Ishikawa (cell line): Measurements from ENCODE around the gene TCHHL1.

Source experiments
- CEBPB ChIP-seq: IDR thresholded peaks from 2 replicates; pipeline ENCODE4 v1.6.1; 2012
- CREB1 ChIP-seq: IDR thresholded peaks from 2 replicates; pipeline ENCODE4 v1.6.1; 2012; ENCODE audit warnings: low read depth
- EGR1 ChIP-seq: IDR thresholded peaks from 2 replicates; pipeline ENCODE4 v1.6.1; 2012
- EP300 ChIP-seq: IDR thresholded peaks from 2 replicates; pipeline ENCODE4 v1.6.1; 2012; ENCODE audit warnings: borderline replicate concordance
- FOXM1 ChIP-seq: IDR thresholded peaks from 2 replicates; pipeline ENCODE4 v1.6.1; 2012; ENCODE audit warnings: low read depth, borderline replicate concordance
- NFIC ChIP-seq: IDR thresholded peaks from 2 replicates; pipeline ENCODE4 v1.6.1; 2012
- RAD21 ChIP-seq: IDR thresholded peaks from 2 replicates; pipeline ENCODE4 v1.6.1; 2012; ENCODE audit warnings: low read depth
- TAF1 ChIP-seq: IDR thresholded peaks from 2 replicates; pipeline ENCODE4 v1.6.1; 2012; ENCODE audit warnings: low read depth, mild to moderate bottlenecking
- TCF12 ChIP-seq: IDR thresholded peaks from 2 replicates; pipeline ENCODE4 v1.6.1; 2012; ENCODE audit warnings: low read depth
- TEAD4 ChIP-seq: IDR thresholded peaks from 2 replicates; pipeline ENCODE4 v1.6.1; 2012
- YY1 ChIP-seq: IDR thresholded peaks from 2 replicates; pipeline ENCODE4 v1.6.1; 2012; ENCODE audit warnings: low read depth
- ZBTB7A ChIP-seq: IDR thresholded peaks from 2 replicates; pipeline ENCODE4 v1.6.1; 2012; ENCODE audit warnings: low read depth
- TF ChIP-seq, protein P1 (sequence below): IDR thresholded peaks from 2 replicates; pipeline ENCODE4 v1.6.1; 2012
- TF ChIP-seq, protein P2 (sequence below): IDR thresholded peaks from 2 replicates; pipeline ENCODE4 v1.6.1; 2012; ENCODE audit warnings: low read depth, mild to moderate bottlenecking
- TF ChIP-seq, protein P3 (sequence below): IDR thresholded peaks from 2 replicates; pipeline ENCODE4 v1.6.1; 2012

TCHHL1 gene

DNA sequence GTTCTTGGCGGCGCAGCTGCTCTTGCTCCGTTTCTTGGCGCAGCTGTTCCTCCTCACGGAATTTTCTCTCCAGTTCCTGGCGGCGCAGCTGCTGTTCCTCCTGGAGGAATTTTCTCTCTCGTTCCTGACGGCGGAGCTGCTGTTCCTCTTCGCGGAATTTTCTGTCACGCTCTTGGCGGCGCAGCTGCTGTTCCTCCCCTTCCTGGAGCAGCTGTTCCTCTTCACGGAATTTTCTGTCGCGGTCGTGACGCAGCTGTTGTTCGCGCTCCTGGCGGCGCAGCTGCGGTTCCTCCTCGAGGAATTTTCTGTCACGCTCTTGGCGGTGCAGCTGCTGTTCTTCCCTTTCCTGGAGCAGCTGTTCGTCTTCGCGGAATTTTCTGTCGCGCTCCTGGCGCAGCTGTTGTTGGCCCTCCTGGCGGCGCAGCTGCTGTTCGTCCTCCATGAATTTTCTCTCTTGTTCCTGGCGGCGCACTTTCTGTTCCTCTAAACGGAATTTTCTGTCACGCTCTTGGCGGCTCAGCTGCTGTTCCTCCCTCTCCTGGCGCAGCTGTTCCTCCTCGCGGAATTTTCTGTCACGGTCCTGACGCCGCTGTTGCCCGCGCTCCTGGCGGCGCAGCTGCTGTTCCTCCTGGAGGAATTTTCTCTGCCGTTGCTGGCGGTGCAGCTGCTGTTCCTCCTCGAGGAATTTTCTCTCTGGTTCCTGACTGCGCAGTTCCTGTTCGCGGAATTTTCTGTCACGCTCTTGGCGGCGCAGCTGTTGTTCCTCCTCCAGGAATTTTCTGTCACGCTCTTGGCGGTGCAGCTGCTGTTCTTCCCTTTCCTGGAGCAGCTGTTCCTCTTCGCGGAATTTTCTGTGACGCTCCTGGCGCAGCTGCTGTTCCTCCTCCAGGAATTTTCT is 19.4 kb upstream of the TCHHL1 start:
- TF ChIP-seq YY1 (no peak), RAD21 (no peak), FOXM1 (no peak), NFIC (no peak), ZBTB7A (no peak), CREB1 (no peak), TCF12 (no peak), EP300 (no peak), TEAD4 (no peak), TAF1 (no peak), EGR1 (no peak), CEBPB (no peak)
- TF ChIP-seq, protein P1, sequence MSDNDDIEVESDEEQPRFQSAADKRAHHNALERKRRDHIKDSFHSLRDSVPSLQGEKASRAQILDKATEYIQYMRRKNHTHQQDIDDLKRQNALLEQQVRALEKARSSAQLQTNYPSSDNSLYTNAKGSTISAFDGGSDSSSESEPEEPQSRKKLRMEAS = no peak
- TF ChIP-seq, protein P2, sequence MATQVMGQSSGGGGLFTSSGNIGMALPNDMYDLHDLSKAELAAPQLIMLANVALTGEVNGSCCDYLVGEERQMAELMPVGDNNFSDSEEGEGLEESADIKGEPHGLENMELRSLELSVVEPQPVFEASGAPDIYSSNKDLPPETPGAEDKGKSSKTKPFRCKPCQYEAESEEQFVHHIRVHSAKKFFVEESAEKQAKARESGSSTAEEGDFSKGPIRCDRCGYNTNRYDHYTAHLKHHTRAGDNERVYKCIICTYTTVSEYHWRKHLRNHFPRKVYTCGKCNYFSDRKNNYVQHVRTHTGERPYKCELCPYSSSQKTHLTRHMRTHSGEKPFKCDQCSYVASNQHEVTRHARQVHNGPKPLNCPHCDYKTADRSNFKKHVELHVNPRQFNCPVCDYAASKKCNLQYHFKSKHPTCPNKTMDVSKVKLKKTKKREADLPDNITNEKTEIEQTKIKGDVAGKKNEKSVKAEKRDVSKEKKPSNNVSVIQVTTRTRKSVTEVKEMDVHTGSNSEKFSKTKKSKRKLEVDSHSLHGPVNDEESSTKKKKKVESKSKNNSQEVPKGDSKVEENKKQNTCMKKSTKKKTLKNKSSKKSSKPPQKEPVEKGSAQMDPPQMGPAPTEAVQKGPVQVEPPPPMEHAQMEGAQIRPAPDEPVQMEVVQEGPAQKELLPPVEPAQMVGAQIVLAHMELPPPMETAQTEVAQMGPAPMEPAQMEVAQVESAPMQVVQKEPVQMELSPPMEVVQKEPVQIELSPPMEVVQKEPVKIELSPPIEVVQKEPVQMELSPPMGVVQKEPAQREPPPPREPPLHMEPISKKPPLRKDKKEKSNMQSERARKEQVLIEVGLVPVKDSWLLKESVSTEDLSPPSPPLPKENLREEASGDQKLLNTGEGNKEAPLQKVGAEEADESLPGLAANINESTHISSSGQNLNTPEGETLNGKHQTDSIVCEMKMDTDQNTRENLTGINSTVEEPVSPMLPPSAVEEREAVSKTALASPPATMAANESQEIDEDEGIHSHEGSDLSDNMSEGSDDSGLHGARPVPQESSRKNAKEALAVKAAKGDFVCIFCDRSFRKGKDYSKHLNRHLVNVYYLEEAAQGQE = no peak
- TF ChIP-seq, protein P3, sequence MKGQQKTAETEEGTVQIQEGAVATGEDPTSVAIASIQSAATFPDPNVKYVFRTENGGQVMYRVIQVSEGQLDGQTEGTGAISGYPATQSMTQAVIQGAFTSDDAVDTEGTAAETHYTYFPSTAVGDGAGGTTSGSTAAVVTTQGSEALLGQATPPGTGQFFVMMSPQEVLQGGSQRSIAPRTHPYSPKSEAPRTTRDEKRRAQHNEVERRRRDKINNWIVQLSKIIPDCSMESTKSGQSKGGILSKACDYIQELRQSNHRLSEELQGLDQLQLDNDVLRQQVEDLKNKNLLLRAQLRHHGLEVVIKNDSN = no peak

GRCh38 chr1:152107031-152107983 is 18.4 kb upstream of the TCHHL1 start:
- TF ChIP-seq ZBTB7A = no peak
- no peak for TF ChIP-seq EGR1
- TF ChIP-seq TAF1 = no peak
- no peak for TF ChIP-seq FOXM1
- TF ChIP-seq CREB1 = no peak
- TF ChIP-seq TEAD4 = no peak
- TF ChIP-seq, protein P1 = no peak
- no peak for TF ChIP-seq YY1
- TF ChIP-seq, protein P3 = no peak
- TF ChIP-seq CEBPB = no peak
- no peak for TF ChIP-seq RAD21
- no peak for TF ChIP-seq EP300
- TF ChIP-seq, protein P2 = no peak
- no peak for TF ChIP-seq TCF12
- TF ChIP-seq NFIC = no peak

GRCh38 chr1:152104854-152105253 is 16.0 kb upstream of the TCHHL1 start:
- no peak for TF ChIP-seq CREB1
- TF ChIP-seq, protein P3 = no peak
- no peak for TF ChIP-seq TEAD4
- TF ChIP-seq YY1 = no peak
- no peak for TF ChIP-seq EP300
- TF ChIP-seq FOXM1 = no peak
- TF ChIP-seq, protein P1 = no peak
- no peak for TF ChIP-seq ZBTB7A
- no peak for TF ChIP-seq EGR1
- no peak for TF ChIP-seq TCF12
- no peak for TF ChIP-seq RAD21
- TF ChIP-seq CEBPB = no peak

GRCh38 chr1:152096931-152097330 is 8.1 kb upstream of the TCHHL1 start:
- TF ChIP-seq CREB1 (no peak), TEAD4 (no peak), ZBTB7A (no peak), TCF12 (no peak), CEBPB (no peak), TAF1 (no peak), NFIC (no peak), YY1 (no peak), EGR1 (no peak), FOXM1 (no peak), RAD21 (no peak), EP300 (no peak)
- TF ChIP-seq, protein P1 = no peak
- TF ChIP-seq, protein P3 = no peak
- TF ChIP-seq, protein P2 = no peak
